ENCODE results near the gene PPIF. TPM values are rescaled to one million over a fixed set of nuclear protein-coding genes. Genes with fewer than 3 reads are reported as not detected.

PPIF gene
- total and polyA plus RNA-seq, 2 donors (not counting 3 experiments of a cell fraction or from before 2014, with no cell fraction given) = 50.7 to 51.2 TPM

DNA sequence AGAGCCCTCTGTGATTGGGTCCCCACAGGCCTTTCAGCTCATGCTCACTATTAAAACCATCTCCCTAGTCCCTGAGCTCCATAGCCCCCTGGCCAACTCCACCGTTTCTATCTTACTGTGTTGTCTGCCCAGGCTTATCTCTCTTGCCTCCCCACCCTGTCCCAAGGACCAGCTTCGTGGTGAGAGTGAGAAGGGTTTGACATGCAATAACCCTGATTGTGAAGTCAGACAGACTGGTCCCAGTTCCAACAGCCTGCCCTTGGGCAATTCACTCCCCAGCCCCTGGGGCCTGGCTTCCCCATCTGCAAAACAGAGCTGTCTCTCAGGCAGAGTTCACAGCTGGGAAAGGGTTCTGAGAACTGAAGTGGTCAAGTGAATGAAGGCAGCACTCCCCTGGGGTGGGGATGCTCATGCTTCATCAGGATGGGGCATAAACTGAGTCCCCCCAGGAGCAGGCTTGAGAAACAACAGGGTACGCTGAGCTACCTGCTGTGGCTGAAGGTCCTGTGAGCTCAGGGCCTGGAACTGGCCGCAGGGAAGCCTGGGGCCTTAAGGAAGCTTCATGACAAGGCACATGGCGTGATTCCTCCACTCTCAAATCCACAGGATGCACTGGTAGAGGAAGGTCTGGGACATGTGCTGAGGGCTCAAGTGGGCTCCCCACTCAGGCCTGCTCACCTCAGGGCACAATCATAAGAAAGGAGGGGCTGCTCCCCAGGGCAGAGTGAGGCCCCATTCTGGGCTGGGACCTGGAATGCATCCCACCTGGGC lies 1.8 kb upstream of the PPIF start:
- BruUV-seq (replicated peaks) = no TSS peak
- Histone ChIP-seq H3K4me3 (replicated peaks in 1 of 3; ENCODE audit: insufficient read depth in 1 of 3, low read depth in 1 of 3, low read length in 3 of 3) (no peak overlapping the region), H3K36me3 (ENCODE audit: control insufficient read depth in 2 of 2, extremely low read depth in 1 of 2, insufficient read depth in 2 of 2, low read length in 2 of 2) (peaks cover 4 to 9% of the 10 kb centered on the region in 2 experiments), H3K9me1 (replicated peaks; ENCODE audit: control insufficient read depth, extremely low read depth, insufficient read depth, low read length) (no peaks in the 10 kb centered on the region), H4K20me1 (replicated peaks; ENCODE audit: control insufficient read depth, extremely low read depth, insufficient read depth, low read length) (no peaks in the 10 kb centered on the region), H2AFZ (ENCODE audit: low read depth, low read length) (no peak overlapping the region), H3K4me2 (ENCODE audit: insufficient read depth, low read length) (no peak overlapping the region), H3K4me1 (ENCODE audit: control insufficient read depth, extremely low read depth, insufficient read depth, low read length) (peaks cover 11% of the 10 kb centered on the region), H3K9ac (replicated peaks; ENCODE audit: extremely low read depth, insufficient read depth, low read length) (no peak overlapping the region), H3K27ac (ENCODE audit: insufficient read depth, low read depth, low read length) (no peak overlapping the region), H3K9me3 (replicated peaks; ENCODE audit: control insufficient read depth, insufficient read depth, low read length) (no peaks in the 10 kb centered on the region), H3K79me2 (ENCODE audit: control insufficient read depth, insufficient read depth, low read length) (peaks cover 20% of the 10 kb centered on the region), H3K27me3 (ENCODE audit: control insufficient read depth in 2 of 2, insufficient read depth in 2 of 2, low read length in 2 of 2) (no peaks in the 10 kb centered on the region)
- FAIRE-seq = no peak
- dilution Hi-C loops (cut with MboI; ENCODE audit: extremely low pct_ligation_motif_present, low sequenced_read_pairs) (no loop called here), intact Hi-C loops (cut with micrococcal nuclease) (loop anchor here (5.0 to 10.0 kb wide), 4 partner anchors 53 to 591 kb away; no protein-coding TSS in a partner anchor)
- POLR2A ChIA-PET = interaction anchor here (0.6 kb wide), 1 partner anchor 20 kb away, joined by 3 read pairs; no protein-coding TSS in a partner anchor
- CTCF ChIA-PET = interaction anchor here (0.9 to 2.4 kb wide), 12 partner anchors 11 to 192 kb away, joined by 3 to 10 read pairs (median 4); no protein-coding TSS in a partner anchor
- TF ChIP-seq FOS (IDR thresholded peaks at IDR 0.05; ENCODE audit: borderline replicate concordance, insufficient read depth, low read length) (no peak), JUN (IDR thresholded peaks at IDR 0.05; ENCODE audit: borderline replicate concordance, insufficient read depth, insufficient read length, low read depth) (no peak), EZH2 (IDR thresholded peaks at IDR 0.05; ENCODE audit: borderline replicate concordance, low read depth, low read length, severe bottlenecking) (no peak), POLR2A (IDR thresholded peaks at IDR 0.05; ENCODE audit: low read depth, low read length) (no peak), MYC (IDR thresholded peaks at IDR 0.05; ENCODE audit: low read depth, low read length) (no peak), GATA2 (IDR thresholded peaks at IDR 0.05; ENCODE audit: insufficient read depth, insufficient read length, low read depth, low read length) (no peak), POLR2AphosphoS5 (IDR thresholded peaks at IDR 0.05; ENCODE audit: insufficient read depth, low read depth, low read length) (no peak)
- TF ChIP-seq, protein P1, sequence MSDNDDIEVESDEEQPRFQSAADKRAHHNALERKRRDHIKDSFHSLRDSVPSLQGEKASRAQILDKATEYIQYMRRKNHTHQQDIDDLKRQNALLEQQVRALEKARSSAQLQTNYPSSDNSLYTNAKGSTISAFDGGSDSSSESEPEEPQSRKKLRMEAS (IDR thresholded peaks at IDR 0.05; ENCODE audit: insufficient read depth, insufficient read length) = no peak
- TF ChIP-seq, protein P2, sequence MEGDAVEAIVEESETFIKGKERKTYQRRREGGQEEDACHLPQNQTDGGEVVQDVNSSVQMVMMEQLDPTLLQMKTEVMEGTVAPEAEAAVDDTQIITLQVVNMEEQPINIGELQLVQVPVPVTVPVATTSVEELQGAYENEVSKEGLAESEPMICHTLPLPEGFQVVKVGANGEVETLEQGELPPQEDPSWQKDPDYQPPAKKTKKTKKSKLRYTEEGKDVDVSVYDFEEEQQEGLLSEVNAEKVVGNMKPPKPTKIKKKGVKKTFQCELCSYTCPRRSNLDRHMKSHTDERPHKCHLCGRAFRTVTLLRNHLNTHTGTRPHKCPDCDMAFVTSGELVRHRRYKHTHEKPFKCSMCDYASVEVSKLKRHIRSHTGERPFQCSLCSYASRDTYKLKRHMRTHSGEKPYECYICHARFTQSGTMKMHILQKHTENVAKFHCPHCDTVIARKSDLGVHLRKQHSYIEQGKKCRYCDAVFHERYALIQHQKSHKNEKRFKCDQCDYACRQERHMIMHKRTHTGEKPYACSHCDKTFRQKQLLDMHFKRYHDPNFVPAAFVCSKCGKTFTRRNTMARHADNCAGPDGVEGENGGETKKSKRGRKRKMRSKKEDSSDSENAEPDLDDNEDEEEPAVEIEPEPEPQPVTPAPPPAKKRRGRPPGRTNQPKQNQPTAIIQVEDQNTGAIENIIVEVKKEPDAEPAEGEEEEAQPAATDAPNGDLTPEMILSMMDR (IDR thresholded peaks at IDR 0.05; ENCODE audit: extremely low read depth in 1 of 2, insufficient read depth in 1 of 2, low read depth in 1 of 2, low read length in 2 of 2) = no peak
- no peak for DNase-seq (ENCODE audit: low read depth, low spot score)
